Measurements from ENCODE around the gene WDR45B.

GRCh38 chr17:82668631-82669099 is 20.4 kb upstream of the WDR45B start:
- TF ChIP-seq CTCF (IDR thresholded peaks at IDR 0.05) (peak; percentile 51 to 73 (median 64)), POLR2A (IDR thresholded peaks at IDR 0.05; ENCODE audit: low read depth) (no peak)

All from esophagus muscularis mucosa (tissue), 3 donors.